Endothelial cell (in vitro differentiated cells): Measurements from ENCODE around the gene CUEDC1. TPM values are rescaled to one million over a fixed set of nuclear protein-coding genes. Genes with fewer than 3 reads are reported as not detected.

Experiments
- DNase-seq: peaks from one replicate; pipeline ENCODE4 v3.0.0; 2021; ENCODE audit warnings: low spot score
- H3K27ac Mint-ChIP-seq: one replicate; pipeline ENCODE4 v1.8.0; 2021; ENCODE audit warnings: mixed read lengths, inconsistent platforms; ENCODE audit not compliant: unreplicated experiment
- H3K27me3 Mint-ChIP-seq: one replicate; pipeline ENCODE4 v1.8.0; 2021; ENCODE audit warnings: mild to moderate bottlenecking, moderate library complexity, mixed read lengths, inconsistent platforms; ENCODE audit not compliant: unreplicated experiment
- H3K36me3 Mint-ChIP-seq: one replicate; pipeline ENCODE4 v1.8.0; 2021; ENCODE audit warnings: mild to moderate bottlenecking, low read depth, mixed read lengths, inconsistent platforms; ENCODE audit not compliant: unreplicated experiment
- H3K4me1 Mint-ChIP-seq: one replicate; pipeline ENCODE4 v1.8.0; 2021; ENCODE audit warnings: mild to moderate bottlenecking, mixed read lengths, inconsistent platforms; ENCODE audit not compliant: unreplicated experiment
- H3K4me3 Mint-ChIP-seq: one replicate; pipeline ENCODE4 v1.8.0; 2021; ENCODE audit warnings: mild to moderate bottlenecking, mixed read lengths, inconsistent platforms; ENCODE audit not compliant: unreplicated experiment
- H3K9me3 Mint-ChIP-seq: one replicate; pipeline ENCODE4 v1.8.0; 2021; ENCODE audit warnings: mixed read lengths, inconsistent platforms; ENCODE audit not compliant: unreplicated experiment
- total RNA-seq: library from RNA; stranded (reverse); fragmentation: NEBNext Ultra II Directional; extraction: Animal tissue kit (Norgen Biotek cat#: 25700); gene quantifications from one replicate; pipeline ENCODE4 v1.2.1, GENCODE V29; 2021; ENCODE audit not compliant: unreplicated experiment
- TF ChIP-seq, protein P1 (sequence below): fragments of 200-600 bp; sonication (generic); IDR thresholded peaks from one replicate; pipeline ENCODE4 v1.5.0; 2021; ENCODE audit warnings: antibody characterized with exemption; ENCODE audit not compliant: unreplicated experiment

Gene CUEDC1
- total RNA-seq, 1 donor from 2014 or later = 13.3 TPM

DNA sequence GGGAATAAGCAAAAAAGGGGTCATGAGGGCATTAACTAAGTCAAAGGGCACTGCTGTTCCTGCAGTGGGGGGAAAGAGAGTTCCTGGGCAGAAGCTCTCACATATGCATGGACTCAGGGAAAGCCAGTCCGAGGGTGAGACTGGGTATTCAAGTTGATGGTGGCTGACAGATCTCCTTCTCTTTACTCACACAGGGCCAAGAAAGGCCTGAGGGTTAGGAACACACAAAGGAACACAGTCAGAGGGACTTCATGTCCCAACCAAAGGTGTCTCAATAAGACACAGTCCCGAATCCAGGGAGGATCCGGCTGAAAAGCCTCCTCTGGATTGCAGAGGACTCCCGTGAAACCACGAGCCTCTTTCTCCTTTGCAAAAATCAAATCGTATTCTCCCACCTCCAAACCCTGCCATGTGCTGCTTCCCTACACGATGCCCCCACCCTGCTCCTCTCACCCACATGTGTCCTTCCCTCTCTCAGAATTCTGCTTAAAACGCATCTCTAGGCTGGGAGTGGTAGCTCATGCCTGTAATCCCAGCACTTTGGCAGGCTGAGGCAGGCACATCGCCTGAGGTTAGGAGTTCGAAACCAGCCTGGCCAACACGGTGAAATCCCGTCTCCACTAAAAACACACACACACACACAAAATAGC, 23.6 kb downstream of the CUEDC1 start:
- Mint-ChIP-seq H3K4me1 (peaks cover 37% of the 10 kb centered on the region), H3K9me3 (no peaks in the 10 kb centered on the region), H3K4me3 (peak overlapping the region; percentile 47), H3K27ac (no peak overlapping the region), H3K36me3 (no peaks in the 10 kb centered on the region), H3K27me3 (peaks cover 5% of the 10 kb centered on the region)
- DNase-seq = no peak
- TF ChIP-seq, protein P1, sequence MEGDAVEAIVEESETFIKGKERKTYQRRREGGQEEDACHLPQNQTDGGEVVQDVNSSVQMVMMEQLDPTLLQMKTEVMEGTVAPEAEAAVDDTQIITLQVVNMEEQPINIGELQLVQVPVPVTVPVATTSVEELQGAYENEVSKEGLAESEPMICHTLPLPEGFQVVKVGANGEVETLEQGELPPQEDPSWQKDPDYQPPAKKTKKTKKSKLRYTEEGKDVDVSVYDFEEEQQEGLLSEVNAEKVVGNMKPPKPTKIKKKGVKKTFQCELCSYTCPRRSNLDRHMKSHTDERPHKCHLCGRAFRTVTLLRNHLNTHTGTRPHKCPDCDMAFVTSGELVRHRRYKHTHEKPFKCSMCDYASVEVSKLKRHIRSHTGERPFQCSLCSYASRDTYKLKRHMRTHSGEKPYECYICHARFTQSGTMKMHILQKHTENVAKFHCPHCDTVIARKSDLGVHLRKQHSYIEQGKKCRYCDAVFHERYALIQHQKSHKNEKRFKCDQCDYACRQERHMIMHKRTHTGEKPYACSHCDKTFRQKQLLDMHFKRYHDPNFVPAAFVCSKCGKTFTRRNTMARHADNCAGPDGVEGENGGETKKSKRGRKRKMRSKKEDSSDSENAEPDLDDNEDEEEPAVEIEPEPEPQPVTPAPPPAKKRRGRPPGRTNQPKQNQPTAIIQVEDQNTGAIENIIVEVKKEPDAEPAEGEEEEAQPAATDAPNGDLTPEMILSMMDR = no peak

DNA sequence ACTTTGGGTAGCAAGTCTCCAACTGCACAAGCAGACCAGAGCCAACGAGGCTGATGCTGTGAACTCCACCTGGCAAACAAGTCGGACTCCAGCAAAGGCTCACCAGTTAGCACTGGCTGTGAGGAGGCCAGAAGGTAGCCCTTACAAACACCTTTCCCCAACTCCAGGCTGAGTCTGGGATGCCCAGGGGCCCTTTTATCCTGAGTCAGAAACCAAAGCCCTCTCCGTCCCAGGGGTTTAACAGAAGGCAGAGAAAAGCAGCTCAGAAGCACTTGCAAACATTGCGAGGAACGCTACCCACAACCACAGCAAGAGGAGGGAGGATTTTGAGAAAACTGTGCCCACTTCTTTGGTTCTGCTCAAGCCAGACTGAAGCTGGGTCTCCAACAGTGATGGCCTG, 25.0 kb downstream of the CUEDC1 start:
- no peaks in the 10 kb centered on the region for H3K36me3 Mint-ChIP-seq
- H3K4me3 Mint-ChIP-seq = no peak overlapping the region
- H3K27ac Mint-ChIP-seq = no peak overlapping the region
- no peaks in the 10 kb centered on the region for H3K9me3 Mint-ChIP-seq
- peaks cover 5% of the 10 kb centered on the region for H3K27me3 Mint-ChIP-seq
- no peak for DNase-seq
- TF ChIP-seq, protein P1 = no peak
- peaks cover 36% of the 10 kb centered on the region for H3K4me1 Mint-ChIP-seq

DNA sequence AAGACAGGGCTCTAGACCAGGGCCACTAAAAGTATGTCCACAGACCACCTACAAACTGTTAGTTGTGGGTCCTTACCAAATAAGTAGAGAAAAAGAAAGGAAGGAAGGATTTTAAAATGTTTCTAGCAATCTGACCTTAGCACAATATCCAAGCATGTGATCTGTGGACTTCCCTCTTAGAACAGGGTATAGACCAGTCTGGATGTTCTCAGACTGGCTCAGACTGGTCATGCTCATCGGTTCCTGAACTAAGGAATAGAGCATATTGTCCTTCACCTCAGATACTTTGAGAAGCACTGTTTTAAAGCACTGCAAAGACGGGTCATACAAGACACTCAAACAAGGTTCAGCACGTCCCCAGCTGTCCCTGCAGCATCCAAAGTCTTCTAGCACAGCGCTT, 25.8 kb downstream of the CUEDC1 start:
- peaks cover 3% of the 10 kb centered on the region for H3K27me3 Mint-ChIP-seq
- DNase-seq = no peak
- TF ChIP-seq, protein P1 = no peak
- H3K4me3 Mint-ChIP-seq = no peak overlapping the region
- H3K27ac Mint-ChIP-seq = no peak overlapping the region
- H3K9me3 Mint-ChIP-seq = no peaks in the 10 kb centered on the region
- no peaks in the 10 kb centered on the region for H3K36me3 Mint-ChIP-seq
- peaks cover 34% of the 10 kb centered on the region for H3K4me1 Mint-ChIP-seq

DNA sequence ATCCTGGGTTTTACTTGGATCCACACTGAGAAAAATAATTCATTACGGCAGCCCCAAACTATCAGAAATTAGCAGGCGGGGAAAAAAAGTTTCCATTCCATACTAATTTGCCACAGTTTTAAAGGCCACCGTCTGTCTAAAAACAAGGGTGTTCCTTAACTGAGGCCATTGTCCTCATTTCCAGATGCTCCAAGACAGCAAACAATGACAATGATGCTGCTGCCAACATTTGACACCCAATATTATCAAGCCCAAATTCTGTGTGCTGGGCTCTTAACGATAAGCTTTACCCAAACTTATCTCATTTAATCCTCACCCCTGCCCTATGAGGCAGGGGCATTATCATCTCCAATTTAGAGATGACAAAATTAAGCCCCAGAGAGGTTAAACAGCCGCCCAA, 26.3 kb downstream of the CUEDC1 start:
- Mint-ChIP-seq H3K27ac (no peak overlapping the region), H3K4me3 (no peak overlapping the region), H3K9me3 (no peaks in the 10 kb centered on the region), H3K4me1 (peaks cover 34% of the 10 kb centered on the region), H3K27me3 (peaks cover 3% of the 10 kb centered on the region), H3K36me3 (no peaks in the 10 kb centered on the region)
- DNase-seq = no peak
- TF ChIP-seq, protein P1 = no peak

DNA sequence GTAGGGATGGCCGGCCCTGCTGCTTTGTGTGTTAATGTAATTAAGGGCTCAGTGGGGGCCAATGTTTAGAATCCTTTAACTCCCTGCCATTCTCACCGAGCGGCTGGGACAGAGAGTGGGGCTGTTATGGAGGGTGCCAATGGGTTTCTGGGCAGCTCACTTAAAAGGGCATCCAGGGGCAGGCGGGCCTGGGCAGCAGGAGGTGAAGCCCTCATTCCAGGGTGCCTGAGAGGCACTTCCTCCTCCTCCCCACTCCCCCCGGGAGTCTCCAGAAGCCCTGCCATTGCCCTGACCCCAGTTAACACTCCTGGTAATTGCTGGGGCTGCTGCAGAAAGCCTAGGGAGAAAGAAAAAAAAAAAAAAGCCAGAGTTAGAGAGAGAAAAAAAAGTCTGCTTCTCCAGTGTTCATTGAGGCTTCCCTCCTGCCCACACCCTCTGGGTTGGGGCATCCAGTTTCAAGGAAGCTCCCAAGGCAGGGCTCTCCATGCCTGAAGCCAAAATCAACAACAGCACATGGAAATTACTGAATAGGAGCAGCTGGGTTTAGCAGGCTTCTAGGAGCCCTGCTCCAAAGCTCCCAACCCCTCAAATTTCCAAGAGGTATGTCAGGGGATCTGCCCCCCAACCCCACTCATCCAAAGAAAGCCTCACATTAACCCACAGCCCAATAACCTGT, 28.0 kb downstream of the CUEDC1 start:
- no peaks in the 10 kb centered on the region for H3K9me3 Mint-ChIP-seq
- H3K4me3 Mint-ChIP-seq = no peak overlapping the region
- H3K4me1 Mint-ChIP-seq = peaks cover 34% of the 10 kb centered on the region
- DNase-seq = no peak
- H3K36me3 Mint-ChIP-seq = no peaks in the 10 kb centered on the region
- TF ChIP-seq, protein P1 = no peak
- H3K27ac Mint-ChIP-seq = peak overlapping the region; percentile 64
- H3K27me3 Mint-ChIP-seq = peaks cover 5% of the 10 kb centered on the region
